Measurements from ENCODE around the gene SLC18A3. TPM values are rescaled to one million over a fixed set of nuclear protein-coding genes. Genes with fewer than 3 reads are reported as not detected.

SLC18A3 gene
- total RNA-seq, 1 experiment from 2014 or later: 0.13 TPM

DNA sequence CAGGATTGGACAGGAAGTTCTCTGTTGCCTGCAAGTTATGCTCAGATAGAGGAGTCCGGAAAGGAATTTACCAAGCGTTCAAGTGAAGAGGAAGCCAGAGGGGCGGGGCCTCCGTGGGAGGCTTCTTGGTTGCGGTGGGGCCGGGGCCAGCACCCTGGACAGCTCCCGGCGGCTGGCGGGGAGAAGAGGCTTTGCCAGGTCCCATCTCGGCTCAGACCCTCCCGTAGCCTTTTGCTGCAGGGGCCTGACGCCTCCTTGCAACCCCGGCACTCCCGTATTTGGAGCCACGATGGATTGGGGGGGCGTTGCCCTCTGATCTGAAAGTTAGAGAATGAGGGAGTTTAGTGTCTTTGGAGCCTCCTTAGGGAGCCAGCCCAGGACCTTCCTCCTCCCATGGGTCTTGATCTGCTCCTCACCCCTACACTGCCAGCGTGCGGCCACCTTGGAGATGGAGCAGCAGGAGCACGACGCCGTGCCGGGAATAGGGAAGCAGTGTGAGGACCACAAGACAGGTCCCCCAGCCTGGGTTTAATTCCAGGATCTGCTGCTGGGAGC, 3.1 kb upstream of the SLC18A3 start (continued):
- TF ChIP-seq, protein P1, sequence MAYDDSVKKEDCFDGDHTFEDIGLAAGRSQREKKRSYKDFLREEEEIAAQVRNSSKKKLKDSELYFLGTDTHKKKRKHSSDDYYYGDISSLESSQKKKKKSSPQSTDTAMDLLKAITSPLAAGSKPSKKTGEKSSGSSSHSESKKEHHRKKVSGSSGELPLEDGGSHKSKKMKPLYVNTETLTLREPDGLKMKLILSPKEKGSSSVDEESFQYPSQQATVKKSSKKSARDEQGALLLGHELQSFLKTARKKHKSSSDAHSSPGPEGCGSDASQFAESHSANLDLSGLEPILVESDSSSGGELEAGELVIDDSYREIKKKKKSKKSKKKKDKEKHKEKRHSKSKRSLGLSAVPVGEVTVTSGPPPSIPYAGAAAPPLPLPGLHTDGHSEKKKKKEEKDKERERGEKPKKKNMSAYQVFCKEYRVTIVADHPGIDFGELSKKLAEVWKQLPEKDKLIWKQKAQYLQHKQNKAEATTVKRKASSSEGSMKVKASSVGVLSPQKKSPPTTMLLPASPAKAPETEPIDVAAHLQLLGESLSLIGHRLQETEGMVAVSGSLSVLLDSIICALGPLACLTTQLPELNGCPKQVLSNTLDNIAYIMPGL (CRISPR knock-in tag; IDR thresholded peaks at IDR 0.05): no peak
- TF ChIP-seq NR1H2 (CRISPR knock-in tag; IDR thresholded peaks at IDR 0.05) (no peak), ZNF263 (CRISPR knock-in tag; IDR thresholded peaks at IDR 0.05; ENCODE audit: low read depth) (no peak), NR2C2 (CRISPR knock-in tag; IDR thresholded peaks at IDR 0.05) (no peak), ATF1 (CRISPR knock-in tag; IDR thresholded peaks at IDR 0.05) (no peak), TCF7 (CRISPR knock-in tag; IDR thresholded peaks at IDR 0.05; ENCODE audit: low read depth) (no peak), MYBL2 (CRISPR knock-in tag; IDR thresholded peaks at IDR 0.05) (no peak), KAT7 (CRISPR knock-in tag; IDR thresholded peaks at IDR 0.05; ENCODE audit: borderline replicate concordance) (no peak), ELF4 (CRISPR knock-in tag; IDR thresholded peaks at IDR 0.05; ENCODE audit: low read depth) (no peak), NFYB (CRISPR knock-in tag; conservative IDR thresholded peaks at IDR 0.05; ENCODE audit: low read depth) (no peak), TP53 (CRISPR knock-in tag; IDR thresholded peaks at IDR 0.05) (peak; percentile 56; the same call in 1 of the 2 replicates), NFE2L1 (CRISPR knock-in tag; IDR thresholded peaks at IDR 0.05) (no peak), FOXP1 (CRISPR knock-in tag; IDR thresholded peaks at IDR 0.05; ENCODE audit: borderline replicate concordance) (peak; percentile 82), GRHL2 (CRISPR knock-in tag; IDR thresholded peaks at IDR 0.05; ENCODE audit: insufficient replicate concordance, severe bottlenecking) (no peak)
- TF ChIP-seq, protein P2, sequence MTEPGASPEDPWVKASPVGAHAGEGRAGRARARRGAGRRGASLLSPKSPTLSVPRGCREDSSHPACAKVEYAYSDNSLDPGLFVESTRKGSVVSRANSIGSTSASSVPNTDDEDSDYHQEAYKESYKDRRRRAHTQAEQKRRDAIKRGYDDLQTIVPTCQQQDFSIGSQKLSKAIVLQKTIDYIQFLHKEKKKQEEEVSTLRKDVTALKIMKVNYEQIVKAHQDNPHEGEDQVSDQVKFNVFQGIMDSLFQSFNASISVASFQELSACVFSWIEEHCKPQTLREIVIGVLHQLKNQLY (CRISPR knock-in tag; IDR thresholded peaks at IDR 0.05): no peak
- TF ChIP-seq, protein P3, sequence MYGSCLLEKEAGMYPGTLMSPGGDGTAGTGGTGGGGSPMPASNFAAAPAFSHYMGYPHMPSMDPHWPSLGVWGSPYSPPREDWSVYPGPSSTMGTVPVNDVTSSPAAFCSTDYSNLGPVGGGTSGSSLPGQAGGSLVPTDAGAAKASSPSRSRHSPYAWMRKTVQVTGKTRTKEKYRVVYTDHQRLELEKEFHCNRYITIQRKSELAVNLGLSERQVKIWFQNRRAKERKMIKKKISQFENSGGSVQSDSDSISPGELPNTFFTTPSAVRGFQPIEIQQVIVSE (CRISPR knock-in tag; IDR thresholded peaks at IDR 0.05; ENCODE audit: borderline replicate concordance): no peak
- TF ChIP-seq, protein P4, sequence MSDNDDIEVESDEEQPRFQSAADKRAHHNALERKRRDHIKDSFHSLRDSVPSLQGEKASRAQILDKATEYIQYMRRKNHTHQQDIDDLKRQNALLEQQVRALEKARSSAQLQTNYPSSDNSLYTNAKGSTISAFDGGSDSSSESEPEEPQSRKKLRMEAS (CRISPR knock-in tag; IDR thresholded peaks at IDR 0.05): peak; percentile 32; the same call in 1 of the 2 replicates
- TF ChIP-seq, protein P5, sequence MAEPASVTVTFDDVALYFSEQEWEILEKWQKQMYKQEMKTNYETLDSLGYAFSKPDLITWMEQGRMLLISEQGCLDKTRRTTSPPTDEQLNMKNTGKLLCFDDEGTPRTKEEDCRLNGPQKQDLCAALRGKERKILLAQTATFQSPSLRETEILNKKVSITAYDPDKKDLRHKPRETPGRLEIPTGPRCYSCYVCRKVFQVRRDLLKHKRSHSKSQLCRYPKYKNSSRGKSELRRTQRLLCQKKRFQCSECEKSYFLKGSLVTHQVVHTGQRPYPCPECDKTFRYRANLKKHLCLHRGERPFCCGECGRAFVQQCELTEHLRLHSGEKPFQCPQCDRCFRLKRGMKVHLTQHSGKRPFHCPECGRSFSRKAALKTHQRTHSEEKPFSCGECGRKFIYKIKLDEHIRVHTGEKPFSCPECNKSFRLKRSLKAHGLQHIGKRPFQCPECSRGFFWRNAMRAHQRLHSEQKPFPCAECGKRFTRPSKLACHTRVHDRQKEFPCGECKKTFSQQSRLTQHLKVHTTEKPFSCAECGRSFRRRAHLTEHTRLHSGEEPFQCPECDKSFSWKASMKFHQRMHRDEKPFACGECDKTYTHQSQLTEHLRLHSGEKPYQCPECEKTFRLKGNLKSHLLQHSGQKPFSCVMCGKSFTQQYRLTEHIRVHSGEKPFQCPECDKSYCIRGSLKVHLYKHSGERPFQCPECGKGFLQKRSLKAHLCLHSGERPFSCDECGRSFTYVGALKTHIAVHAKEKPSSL (CRISPR knock-in tag; conservative IDR thresholded peaks at IDR 0.05): no peak
- TF ChIP-seq, protein P6, sequence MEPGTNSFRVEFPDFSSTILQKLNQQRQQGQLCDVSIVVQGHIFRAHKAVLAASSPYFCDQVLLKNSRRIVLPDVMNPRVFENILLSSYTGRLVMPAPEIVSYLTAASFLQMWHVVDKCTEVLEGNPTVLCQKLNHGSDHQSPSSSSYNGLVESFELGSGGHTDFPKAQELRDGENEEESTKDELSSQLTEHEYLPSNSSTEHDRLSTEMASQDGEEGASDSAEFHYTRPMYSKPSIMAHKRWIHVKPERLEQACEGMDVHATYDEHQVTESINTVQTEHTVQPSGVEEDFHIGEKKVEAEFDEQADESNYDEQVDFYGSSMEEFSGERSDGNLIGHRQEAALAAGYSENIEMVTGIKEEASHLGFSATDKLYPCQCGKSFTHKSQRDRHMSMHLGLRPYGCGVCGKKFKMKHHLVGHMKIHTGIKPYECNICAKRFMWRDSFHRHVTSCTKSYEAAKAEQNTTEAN (CRISPR knock-in tag; IDR thresholded peaks at IDR 0.05): no peak
- TF ChIP-seq, protein P7, sequence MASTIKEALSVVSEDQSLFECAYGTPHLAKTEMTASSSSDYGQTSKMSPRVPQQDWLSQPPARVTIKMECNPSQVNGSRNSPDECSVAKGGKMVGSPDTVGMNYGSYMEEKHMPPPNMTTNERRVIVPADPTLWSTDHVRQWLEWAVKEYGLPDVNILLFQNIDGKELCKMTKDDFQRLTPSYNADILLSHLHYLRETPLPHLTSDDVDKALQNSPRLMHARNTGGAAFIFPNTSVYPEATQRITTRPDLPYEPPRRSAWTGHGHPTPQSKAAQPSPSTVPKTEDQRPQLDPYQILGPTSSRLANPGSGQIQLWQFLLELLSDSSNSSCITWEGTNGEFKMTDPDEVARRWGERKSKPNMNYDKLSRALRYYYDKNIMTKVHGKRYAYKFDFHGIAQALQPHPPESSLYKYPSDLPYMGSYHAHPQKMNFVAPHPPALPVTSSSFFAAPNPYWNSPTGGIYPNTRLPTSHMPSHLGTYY (CRISPR knock-in tag; IDR thresholded peaks at IDR 0.05): no peak
- TF ChIP-seq, protein P8, sequence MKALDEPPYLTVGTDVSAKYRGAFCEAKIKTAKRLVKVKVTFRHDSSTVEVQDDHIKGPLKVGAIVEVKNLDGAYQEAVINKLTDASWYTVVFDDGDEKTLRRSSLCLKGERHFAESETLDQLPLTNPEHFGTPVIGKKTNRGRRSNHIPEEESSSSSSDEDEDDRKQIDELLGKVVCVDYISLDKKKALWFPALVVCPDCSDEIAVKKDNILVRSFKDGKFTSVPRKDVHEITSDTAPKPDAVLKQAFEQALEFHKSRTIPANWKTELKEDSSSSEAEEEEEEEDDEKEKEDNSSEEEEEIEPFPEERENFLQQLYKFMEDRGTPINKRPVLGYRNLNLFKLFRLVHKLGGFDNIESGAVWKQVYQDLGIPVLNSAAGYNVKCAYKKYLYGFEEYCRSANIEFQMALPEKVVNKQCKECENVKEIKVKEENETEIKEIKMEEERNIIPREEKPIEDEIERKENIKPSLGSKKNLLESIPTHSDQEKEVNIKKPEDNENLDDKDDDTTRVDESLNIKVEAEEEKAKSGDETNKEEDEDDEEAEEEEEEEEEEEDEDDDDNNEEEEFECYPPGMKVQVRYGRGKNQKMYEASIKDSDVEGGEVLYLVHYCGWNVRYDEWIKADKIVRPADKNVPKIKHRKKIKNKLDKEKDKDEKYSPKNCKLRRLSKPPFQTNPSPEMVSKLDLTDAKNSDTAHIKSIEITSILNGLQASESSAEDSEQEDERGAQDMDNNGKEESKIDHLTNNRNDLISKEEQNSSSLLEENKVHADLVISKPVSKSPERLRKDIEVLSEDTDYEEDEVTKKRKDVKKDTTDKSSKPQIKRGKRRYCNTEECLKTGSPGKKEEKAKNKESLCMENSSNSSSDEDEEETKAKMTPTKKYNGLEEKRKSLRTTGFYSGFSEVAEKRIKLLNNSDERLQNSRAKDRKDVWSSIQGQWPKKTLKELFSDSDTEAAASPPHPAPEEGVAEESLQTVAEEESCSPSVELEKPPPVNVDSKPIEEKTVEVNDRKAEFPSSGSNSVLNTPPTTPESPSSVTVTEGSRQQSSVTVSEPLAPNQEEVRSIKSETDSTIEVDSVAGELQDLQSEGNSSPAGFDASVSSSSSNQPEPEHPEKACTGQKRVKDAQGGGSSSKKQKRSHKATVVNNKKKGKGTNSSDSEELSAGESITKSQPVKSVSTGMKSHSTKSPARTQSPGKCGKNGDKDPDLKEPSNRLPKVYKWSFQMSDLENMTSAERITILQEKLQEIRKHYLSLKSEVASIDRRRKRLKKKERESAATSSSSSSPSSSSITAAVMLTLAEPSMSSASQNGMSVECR (CRISPR knock-in tag; IDR thresholded peaks at IDR 0.05; ENCODE audit: borderline replicate concordance): peak; percentile 90
- TF ChIP-seq, protein P9, sequence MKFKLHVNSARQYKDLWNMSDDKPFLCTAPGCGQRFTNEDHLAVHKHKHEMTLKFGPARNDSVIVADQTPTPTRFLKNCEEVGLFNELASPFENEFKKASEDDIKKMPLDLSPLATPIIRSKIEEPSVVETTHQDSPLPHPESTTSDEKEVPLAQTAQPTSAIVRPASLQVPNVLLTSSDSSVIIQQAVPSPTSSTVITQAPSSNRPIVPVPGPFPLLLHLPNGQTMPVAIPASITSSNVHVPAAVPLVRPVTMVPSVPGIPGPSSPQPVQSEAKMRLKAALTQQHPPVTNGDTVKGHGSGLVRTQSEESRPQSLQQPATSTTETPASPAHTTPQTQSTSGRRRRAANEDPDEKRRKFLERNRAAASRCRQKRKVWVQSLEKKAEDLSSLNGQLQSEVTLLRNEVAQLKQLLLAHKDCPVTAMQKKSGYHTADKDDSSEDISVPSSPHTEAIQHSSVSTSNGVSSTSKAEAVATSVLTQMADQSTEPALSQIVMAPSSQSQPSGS (CRISPR knock-in tag; IDR thresholded peaks at IDR 0.05; ENCODE audit: borderline replicate concordance, low read depth): no peak
- TF ChIP-seq, protein P10, sequence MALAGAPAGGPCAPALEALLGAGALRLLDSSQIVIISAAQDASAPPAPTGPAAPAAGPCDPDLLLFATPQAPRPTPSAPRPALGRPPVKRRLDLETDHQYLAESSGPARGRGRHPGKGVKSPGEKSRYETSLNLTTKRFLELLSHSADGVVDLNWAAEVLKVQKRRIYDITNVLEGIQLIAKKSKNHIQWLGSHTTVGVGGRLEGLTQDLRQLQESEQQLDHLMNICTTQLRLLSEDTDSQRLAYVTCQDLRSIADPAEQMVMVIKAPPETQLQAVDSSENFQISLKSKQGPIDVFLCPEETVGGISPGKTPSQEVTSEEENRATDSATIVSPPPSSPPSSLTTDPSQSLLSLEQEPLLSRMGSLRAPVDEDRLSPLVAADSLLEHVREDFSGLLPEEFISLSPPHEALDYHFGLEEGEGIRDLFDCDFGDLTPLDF (CRISPR knock-in tag; IDR thresholded peaks at IDR 0.05): no peak

Data from WTC11 (cell line).